GM18517 (cell line): ENCODE results near the gene MCM10.

ENCODE experiments used
- ATAC-seq: cut with Tn5 transposase; IDR thresholded peaks from one replicate; pipeline ENCODE4 v1.9.1; 2021; ENCODE audit warnings: mild to moderate bottlenecking, moderate library complexity; ENCODE audit not compliant: unreplicated experiment

The MCM10 gene

GRCh38 chr10:13163859-13164258 is 2.5 kb downstream of the MCM10 start:
- no peak for ATAC-seq

GRCh38 chr10:13165177-13165576 is 3.8 kb downstream of the MCM10 start:
- no peak for ATAC-seq

- no peak for ATAC-seq
Measured at GRCh38 chr10:13167568-13167967, 6.2 kb downstream of the MCM10 start.

GRCh38 chr10:13168781-13169180 is 7.4 kb downstream of the MCM10 start:
- no peak for ATAC-seq

GRCh38 chr10:13173616-13174015 is 12.3 kb downstream of the MCM10 start:
- ATAC-seq = no peak

GRCh38 chr10:13180788-13181187 is 19.4 kb downstream of the MCM10 start:
- ATAC-seq = no peak

- ATAC-seq = no peak
Measured at GRCh38 chr10:13182424-13182823, 21.1 kb downstream of the MCM10 start.

GRCh38 chr10:13183625-13184024 is 22.3 kb downstream of the MCM10 start:
- no peak for ATAC-seq

GRCh38 chr10:13184276-13184675 is 22.9 kb downstream of the MCM10 start:
- no peak for ATAC-seq

GRCh38 chr10:13184730-13185514 is 23.6 kb downstream of the MCM10 start:
- no peak for ATAC-seq

- no peak for ATAC-seq
Measured at GRCh38 chr10:13187135-13187534, 25.8 kb downstream of the MCM10 start.

- no peak for ATAC-seq
Measured at GRCh38 chr10:13188593-13188992, 27.2 kb downstream of the MCM10 start.

GRCh38 chr10:13189961-13190360 is 28.6 kb downstream of the MCM10 start:
- no peak for ATAC-seq

- no peak for ATAC-seq
Measured at GRCh38 chr10:13190816-13191215, 29.5 kb downstream of the MCM10 start.

- no peak for ATAC-seq
Measured at GRCh38 chr10:13191362-13191761, 30.0 kb downstream of the MCM10 start.

GRCh38 chr10:13193637-13194036 is 32.3 kb downstream of the MCM10 start:
- no peak for ATAC-seq

GRCh38 chr10:13195016-13195415 is 33.7 kb downstream of the MCM10 start:
- no peak for ATAC-seq

GRCh38 chr10:13201132-13201531 is 39.8 kb downstream of the MCM10 start:
- ATAC-seq = no peak

- no peak for ATAC-seq
Measured at GRCh38 chr10:13206091-13206490, 44.7 kb downstream of the MCM10 start.

- no peak for ATAC-seq
Measured at GRCh38 chr10:13206546-13207443, 45.4 kb downstream of the MCM10 start.

- no peak for ATAC-seq
Measured at GRCh38 chr10:13213163-13213562, 51.8 kb downstream of the MCM10 start.

GRCh38 chr10:13218878-13219277 is 57.5 kb downstream of the MCM10 start:
- no peak for ATAC-seq
